GM21737 (cell line): ENCODE measurements around the gene CMTM4.
A peak's percentile ranks its signal among the peaks of the same experiment; 100 is the strongest.
"Not testable (repeated sequence)": the region's sequence is repeated elsewhere in the genome, so short reads cannot be mapped to it uniquely, and the experiment has no call there.

ENCODE experiments used
- ATAC-seq: cut with Tn5 transposase; IDR thresholded peaks from one replicate; pipeline ENCODE4 v1.9.1; 2021; ENCODE audit warnings: mild to moderate bottlenecking, moderate library complexity; ENCODE audit not compliant: unreplicated experiment

The CMTM4 gene

DNA sequence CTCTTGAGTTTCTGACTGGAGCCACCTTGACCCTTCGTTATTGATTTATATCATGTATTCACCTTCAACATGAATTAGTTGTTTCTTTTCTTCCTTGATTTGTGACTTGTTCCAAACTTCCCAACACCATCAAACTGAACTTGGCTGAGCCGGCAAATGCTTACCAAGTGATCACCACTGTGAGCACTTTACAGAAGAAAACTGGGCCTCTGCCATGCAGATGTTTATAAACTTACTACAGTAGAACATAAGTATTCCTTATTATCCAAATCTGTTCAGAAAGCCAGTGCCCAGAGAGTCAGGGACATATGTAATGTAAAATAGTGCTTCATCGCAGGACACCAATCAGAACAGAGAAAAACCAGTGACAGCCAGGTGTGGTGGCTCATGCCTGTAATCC lies 19.9 kb downstream of the CMTM4 start:
- no peak for ATAC-seq

DNA sequence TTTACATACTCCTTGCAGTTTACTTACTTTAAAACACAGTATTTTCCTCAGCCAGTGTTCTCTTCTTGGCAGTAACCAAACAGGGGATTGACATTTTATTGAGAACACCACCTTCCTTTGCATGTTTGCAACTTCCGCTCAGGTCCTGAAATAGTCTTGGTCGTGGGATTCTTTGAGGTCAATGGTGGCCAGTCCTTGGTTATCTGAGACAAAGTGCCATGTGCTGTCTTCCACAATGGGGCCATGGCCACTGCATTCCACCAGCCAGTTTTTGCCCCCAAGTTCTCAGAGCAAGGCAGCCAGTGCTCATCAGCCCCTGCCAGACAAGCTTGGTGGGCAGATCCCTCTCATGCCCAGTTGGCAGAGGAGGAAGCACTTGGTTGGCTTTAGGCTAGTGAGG lies 22.9 kb downstream of the CMTM4 start:
- ATAC-seq: no peak

GRCh38 chr16:66670691-66671388 lies 25.7 kb downstream of the CMTM4 start:
- ATAC-seq: no peak

DNA sequence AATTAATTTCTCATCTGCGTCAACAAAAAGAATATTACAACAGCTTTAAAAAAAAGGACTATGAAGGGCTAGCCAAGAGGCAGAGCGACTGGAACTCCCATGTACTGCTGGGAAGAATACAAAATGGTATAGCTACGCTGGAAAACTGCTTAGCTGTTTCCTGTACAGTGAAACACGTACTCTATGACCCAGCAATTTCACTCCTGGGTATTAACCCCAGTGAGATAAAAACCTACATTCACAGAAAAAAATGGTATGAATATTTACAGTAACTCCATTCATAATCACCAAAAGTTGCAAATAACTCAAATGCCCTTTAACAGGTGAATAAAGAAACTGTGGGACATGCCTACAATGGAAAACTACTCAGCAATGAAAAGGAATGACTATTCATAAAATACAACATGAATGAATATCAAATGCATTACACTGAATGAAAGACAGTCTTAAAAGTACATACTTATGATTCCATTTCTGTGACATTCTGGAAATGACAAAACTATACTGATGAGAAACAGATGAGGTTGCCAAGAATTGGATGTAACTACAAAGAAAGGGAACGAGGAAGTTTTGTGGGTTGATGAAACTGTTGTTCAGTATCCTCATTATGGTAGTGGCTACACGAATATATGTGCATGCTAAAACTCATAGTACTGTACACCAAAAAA lies 27.6 kb downstream of the CMTM4 start:
- no peak for ATAC-seq

DNA sequence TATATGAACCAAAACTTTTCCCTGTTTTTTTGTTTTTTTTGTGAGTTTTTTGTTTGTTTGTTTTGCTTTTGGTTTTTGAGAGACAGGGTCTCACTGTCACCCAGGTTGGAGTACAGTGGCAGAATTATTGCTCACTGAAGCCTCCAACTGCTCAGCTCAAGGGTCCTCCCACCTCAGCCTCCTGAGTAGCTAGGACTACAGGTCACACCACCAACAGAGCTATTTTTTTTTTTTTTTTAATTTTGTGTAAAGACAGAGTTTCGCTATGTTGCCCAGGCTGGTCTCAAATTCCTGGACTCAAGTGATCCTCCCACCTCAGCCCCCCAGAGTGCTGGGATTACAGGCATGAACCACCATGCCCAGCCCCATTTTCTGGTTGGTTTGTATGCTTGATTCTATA lies 28.6 kb downstream of the CMTM4 start:
- no peak for ATAC-seq

DNA sequence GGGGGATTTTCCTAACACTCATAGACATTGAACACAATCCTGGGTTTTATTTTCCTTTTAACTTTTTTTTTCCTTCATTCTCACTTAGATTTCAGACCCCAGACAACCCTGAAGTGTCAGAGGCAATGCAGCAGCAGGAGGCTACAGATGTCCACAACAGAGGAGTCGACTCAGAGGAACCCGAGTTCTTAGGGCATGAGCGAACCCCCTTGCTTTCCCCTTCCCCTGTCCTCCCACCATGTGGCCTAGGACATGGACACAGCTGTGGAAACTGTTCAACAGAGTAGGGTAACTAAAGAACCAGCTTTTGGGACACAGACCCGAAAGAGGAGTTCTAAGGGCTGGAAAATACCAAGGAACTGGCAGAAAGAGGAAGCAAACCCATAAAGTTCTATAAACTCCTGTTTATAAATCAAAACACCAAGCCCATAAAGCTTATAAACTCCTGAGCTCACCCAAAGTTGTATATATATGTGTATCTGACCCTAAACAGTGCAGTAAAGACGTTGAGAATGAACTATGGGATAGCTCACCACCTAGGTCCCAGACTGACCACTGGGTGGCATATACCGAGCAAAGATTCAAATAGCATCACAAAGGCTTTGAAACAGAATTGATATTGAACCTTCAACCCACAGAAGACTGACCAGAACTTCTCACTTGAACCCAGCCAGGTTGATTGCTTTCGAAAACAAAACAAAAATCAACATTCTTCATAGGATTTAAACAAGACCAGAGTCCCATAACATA lies 33.9 kb downstream of the CMTM4 start:
- no peak for ATAC-seq

DNA sequence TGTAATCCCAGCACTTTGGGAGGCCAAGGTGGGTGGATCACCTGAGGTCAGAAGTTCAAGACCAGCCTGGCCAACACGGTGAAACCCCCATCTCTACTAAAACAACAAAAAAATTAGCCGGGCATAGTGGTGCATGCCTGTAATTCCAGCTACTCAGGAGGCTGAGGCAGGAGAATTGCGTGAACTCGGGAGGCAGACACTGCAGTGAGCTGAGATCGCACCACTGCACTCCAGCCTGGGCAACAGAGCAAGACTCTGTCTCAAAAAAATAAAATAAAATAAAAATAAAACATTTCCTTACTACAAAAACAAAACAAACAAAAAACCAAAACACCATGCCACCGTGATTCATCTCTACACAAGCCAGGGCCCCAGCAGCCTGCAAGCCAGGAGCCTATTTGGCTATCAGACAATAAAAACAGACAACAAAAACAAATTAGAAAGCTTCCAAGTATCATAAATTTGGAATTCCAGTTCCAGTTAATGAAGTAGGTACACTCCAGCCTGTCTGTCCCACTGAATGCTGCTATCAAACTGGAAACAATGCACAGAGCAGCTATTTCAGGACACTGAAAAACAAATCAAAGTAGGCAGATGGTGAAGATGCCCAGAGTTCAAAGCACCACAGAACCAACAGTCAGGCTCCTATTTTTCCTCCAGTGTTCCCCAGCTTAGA lies 34.7 kb downstream of the CMTM4 start:
- ATAC-seq: not testable (repeated sequence)

GRCh38 chr16:66661210-66661560 lies 35.4 kb downstream of the CMTM4 start:
- no peak for ATAC-seq

GRCh38 chr16:66660422-66661209 lies 35.9 kb downstream of the CMTM4 start:
- no peak for ATAC-seq

DNA sequence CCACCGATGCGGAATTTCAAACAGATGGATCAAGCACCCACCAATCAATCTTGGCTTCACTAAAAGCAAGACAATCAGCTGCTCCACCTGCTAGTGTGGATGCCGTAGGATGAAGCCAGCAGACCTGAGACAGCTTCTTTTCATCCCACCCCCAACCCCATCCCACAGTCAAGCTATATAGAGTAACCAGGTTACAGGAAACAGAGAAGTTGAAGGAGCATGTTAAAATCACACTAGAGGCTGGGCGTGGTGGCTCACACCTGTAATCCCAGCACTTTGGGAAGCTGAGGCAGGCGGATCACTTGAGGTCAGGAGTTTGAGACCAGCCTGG lies 37.7 kb downstream of the CMTM4 start:
- ATAC-seq: no peak

GRCh38 chr16:66658143-66658859 lies 38.2 kb downstream of the CMTM4 start:
- no peak for ATAC-seq

DNA sequence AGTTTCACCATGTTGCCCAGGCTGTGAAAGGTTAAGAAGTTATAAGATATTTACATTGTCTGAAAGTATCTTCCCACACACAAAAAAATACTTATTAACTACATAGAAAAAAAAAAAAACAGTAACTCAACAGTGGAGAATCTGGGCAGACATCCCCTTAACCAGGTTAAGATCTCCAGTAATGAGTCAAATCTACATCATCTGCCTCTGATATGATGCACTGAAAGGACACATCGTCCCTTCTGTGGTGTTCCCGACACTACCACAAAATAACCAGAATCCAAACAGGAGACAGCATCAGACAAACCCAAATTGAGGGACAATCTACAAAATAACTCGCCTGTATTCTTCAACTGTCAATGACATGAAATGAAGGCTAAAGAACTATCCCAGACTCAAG lies 40.0 kb downstream of the CMTM4 start:
- ATAC-seq: no peak

DNA sequence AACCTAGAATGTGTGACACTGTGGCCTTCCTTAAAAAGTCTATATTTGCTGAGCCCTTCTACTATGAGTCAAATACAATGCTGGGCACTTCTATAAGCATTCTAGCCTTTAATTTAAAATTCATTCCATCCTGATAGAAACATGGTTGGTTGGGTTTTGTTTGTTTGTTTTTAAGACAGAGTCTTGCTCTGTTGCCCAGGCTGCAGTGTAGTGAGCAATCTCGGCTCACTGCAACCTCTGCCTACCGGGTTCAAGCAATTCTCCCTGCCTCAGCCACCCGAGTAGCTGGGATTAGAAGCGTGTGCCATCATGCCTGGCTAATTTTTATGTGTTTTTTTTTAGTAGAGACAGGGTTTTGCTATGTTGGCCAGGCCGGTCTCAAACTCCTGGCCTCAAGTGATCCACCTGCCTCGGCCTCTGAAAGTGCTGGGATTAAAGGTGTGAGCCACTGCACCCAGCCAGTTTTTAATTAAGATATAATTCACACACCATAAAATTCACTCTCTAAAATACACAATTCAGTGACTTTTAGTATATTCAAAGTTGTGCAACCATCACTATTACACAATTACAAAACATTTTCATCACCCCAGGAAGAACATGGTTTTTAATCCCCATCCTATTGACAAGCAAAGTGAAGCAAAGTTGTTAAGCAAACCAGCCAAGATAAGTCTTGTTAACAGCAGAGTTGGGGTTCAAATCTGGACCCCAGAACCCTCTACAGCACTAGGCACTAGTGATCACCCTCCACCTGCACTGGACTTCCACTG lies 42.8 kb downstream of the CMTM4 start:
- no peak for ATAC-seq

DNA sequence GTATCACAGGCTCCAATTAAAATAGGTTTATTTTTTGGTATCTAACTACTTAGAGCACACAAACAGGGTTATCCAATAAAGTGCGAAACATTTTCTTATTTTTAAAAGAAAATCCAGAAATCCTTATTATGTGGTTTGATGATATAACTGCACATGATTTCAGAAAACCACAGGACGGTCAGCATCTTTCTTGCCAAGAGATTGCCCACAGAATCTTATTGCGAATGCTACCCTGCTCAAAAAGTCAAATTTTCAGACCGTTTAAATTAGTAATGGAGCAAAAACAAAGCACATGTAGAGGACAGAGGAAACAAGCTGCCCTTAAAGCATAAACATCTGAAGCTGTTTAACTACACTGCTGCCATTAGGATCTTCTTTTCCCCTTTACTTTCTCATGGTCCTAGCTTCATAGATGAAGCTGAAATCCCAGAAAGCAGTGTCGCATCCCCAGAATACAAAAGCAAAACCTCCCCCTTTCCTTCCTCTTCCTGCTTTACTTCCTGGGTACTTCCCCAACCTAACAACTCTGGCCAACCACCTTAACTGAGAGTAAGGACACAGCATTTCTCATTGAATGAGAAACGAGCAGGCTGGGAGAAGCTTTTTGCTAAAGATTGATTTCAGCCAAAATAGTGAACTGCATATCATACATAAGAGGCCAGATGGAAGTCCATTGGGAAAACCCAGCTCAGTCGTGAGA lies 43.7 kb downstream of the CMTM4 start:
- no peak for ATAC-seq

DNA sequence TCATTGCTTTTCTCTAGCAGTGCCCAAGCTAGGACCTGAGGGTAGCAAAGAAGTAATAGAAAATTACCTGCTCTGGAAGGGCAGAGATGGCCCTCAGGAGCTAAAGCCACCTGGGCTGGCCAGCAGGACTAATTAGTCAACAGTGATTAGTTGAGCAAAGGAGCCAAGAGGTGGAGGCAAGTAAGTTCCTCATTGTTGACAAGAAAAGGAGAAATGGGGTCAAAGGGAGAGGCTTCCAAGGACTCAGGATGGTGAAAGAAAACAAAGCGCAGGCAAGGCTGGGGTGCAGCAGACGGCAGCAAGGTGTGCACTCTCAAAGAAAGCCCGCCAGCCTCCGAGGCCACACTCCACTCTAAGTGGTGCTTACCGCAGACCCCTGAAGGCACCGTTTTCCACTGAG lies 44.6 kb downstream of the CMTM4 start:
- ATAC-seq: no peak

DNA sequence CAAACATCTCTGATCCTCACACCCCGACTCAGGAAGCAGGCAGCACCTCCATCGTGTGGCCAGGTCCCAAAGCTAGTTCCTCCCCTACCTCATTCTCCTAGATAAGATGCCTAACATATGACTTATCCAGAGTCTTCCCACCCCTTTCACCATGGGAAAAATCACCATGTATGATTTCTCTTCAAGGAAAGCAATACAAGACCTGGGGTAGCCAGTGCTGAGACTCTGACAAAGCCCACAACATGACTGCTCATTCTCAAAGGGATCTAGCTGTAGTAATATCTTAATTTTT lies 45.1 kb downstream of the CMTM4 start:
- no peak for ATAC-seq

DNA sequence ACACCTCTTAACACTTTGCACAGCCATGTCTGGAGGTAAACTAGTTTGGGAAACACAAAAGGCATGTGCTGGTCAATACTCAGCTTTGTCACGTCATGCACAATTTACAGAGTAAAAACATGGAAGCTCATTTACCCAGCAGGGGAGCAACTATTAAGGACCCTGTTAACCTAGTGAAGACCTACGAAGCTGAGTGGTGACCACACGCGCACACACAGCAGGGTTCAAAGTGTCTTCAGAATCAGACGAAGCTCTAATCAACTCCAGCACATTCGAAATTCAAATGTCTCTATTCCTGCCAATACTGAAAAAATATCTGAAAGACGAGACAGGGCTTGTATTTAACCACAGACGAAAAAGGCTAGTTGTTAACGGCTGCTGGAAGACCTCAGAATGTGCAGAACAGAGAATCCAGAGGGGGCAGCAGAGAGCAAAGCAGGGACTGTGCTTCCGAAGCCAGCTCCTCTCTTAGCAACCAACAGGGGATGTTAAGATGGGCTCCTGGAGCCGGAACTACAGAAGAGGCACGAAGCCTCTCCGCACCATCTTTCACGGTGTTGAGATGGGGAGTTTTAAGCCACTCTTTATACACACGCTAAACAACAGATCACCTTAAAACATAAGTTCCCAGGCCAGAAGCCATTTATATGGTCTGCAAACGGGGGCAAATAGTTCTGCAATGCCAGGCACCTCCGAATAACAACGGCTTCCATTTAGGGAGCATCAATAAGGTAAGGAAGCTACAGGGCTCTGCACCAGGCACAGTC lies 45.7 kb downstream of the CMTM4 start:
- ATAC-seq: peak; percentile 95

- ATAC-seq: no peak
These were observed 46.8 kb downstream of the CMTM4 start for GRCh38 chr16:66649636-66650205.
